HEK293 (cell line): ENCODE results near the gene BCL11A.

ENCODE experiments used
- ATF2 ChIP-seq: fragments of 450-650 bp; formaldehyde crosslinking; IDR thresholded peaks from 2 replicates; pipeline ENCODE4 v1.5.1; 2016; ENCODE audit warnings: missing biosample characterization, missing genetic modification characterization, low read depth
- BCL11A ChIP-seq: fragments of 450-650 bp; formaldehyde crosslinking; IDR thresholded peaks from 2 replicates; pipeline ENCODE4 v1.5.1; 2016; ENCODE audit warnings: low read depth, missing biosample characterization, missing genetic modification characterization
- CTCF ChIP-seq: fragments of 450-650 bp; formaldehyde crosslinking; IDR thresholded peaks from 2 replicates; pipeline ENCODE4 v1.5.1; 2016; ENCODE audit warnings: missing biosample characterization, missing genetic modification characterization
- GLIS2 ChIP-seq: fragments of 450-650 bp; formaldehyde crosslinking; IDR thresholded peaks from 2 replicates; pipeline ENCODE4 v1.5.1; 2016; ENCODE audit warnings: missing biosample characterization, missing genetic modification characterization
- HOXD13 ChIP-seq: sonication (generic); formaldehyde crosslinking; IDR thresholded peaks from 2 replicates; pipeline ENCODE4 v1.8.0; 2022; ENCODE audit warnings: missing genetic modification reagents, borderline replicate concordance
- KLF9 ChIP-seq: fragments of 450-650 bp; formaldehyde crosslinking; IDR thresholded peaks from 2 replicates; pipeline ENCODE4 v1.5.1; 2016; ENCODE audit warnings: missing biosample characterization, missing genetic modification characterization, low read depth
- MYNN ChIP-seq: fragments of 450-650 bp; formaldehyde crosslinking; IDR thresholded peaks from 2 replicates; pipeline ENCODE4 v1.5.1; 2016; ENCODE audit warnings: missing biosample characterization, missing genetic modification characterization, borderline replicate concordance
- OVOL3 ChIP-seq: fragments of 450-650 bp; formaldehyde crosslinking; IDR thresholded peaks from 2 replicates; pipeline ENCODE4 v1.5.1; 2016; ENCODE audit warnings: missing biosample characterization, missing genetic modification characterization
- REPIN1 ChIP-seq: fragments of 450-650 bp; formaldehyde crosslinking; IDR thresholded peaks from 2 replicates; pipeline ENCODE4 v1.5.1; 2017; ENCODE audit warnings: missing biosample characterization, missing genetic modification characterization, low read depth
- SP2 ChIP-seq: fragments of 450-650 bp; formaldehyde crosslinking; IDR thresholded peaks from 2 replicates; pipeline ENCODE4 v1.5.1; 2016; ENCODE audit warnings: missing biosample characterization, missing genetic modification characterization
- WT1 ChIP-seq: fragments of 450-650 bp; formaldehyde crosslinking; IDR thresholded peaks from 2 replicates; pipeline ENCODE4 v1.5.1; 2016; ENCODE audit warnings: missing biosample characterization, missing genetic modification characterization
- ZBTB20 ChIP-seq: fragments of 450-650 bp; formaldehyde crosslinking; IDR thresholded peaks from 2 replicates; pipeline ENCODE4 v1.5.1; 2016; ENCODE audit warnings: missing biosample characterization, missing genetic modification characterization
- ZBTB21 ChIP-seq: fragments of 450-650 bp; formaldehyde crosslinking; IDR thresholded peaks from 2 replicates; pipeline ENCODE4 v1.5.1; 2017; ENCODE audit warnings: missing biosample characterization, missing genetic modification characterization
- ZBTB8A ChIP-seq: fragments of 450-650 bp; formaldehyde crosslinking; IDR thresholded peaks from 2 replicates; pipeline ENCODE4 v1.5.1; 2016; ENCODE audit warnings: missing biosample characterization, missing genetic modification characterization
- ZEB2 ChIP-seq: fragments of 450-650 bp; formaldehyde crosslinking; IDR thresholded peaks from 2 replicates; pipeline ENCODE4 v1.5.1; 2016; ENCODE audit warnings: missing biosample characterization, missing genetic modification characterization
- ZFP41 ChIP-seq: fragments of 450-650 bp; formaldehyde crosslinking; IDR thresholded peaks from 2 replicates; pipeline ENCODE4 v1.5.1; 2016; ENCODE audit warnings: missing biosample characterization, missing genetic modification characterization, borderline replicate concordance
- ZIC2 ChIP-seq: fragments of 450-650 bp; formaldehyde crosslinking; IDR thresholded peaks from 2 replicates; pipeline ENCODE4 v1.5.1; 2016; ENCODE audit warnings: missing biosample characterization, missing genetic modification characterization
- ZNF114 ChIP-seq: fragments of 450-650 bp; formaldehyde crosslinking; IDR thresholded peaks from 2 replicates; pipeline ENCODE4 v1.5.0; 2017; ENCODE audit warnings: missing biosample characterization, missing genetic modification characterization
- ZNF157 ChIP-seq: fragments of 450-650 bp; formaldehyde crosslinking; IDR thresholded peaks from 2 replicates; pipeline ENCODE4 v1.5.1; 2016; ENCODE audit warnings: missing biosample characterization, missing genetic modification characterization
- ZNF174 ChIP-seq: fragments of 450-650 bp; formaldehyde crosslinking; IDR thresholded peaks from 2 replicates; pipeline ENCODE4 v1.5.0; 2017; ENCODE audit warnings: missing biosample characterization, mild to moderate bottlenecking, missing genetic modification characterization
- ZNF175 ChIP-seq: fragments of 450-650 bp; formaldehyde crosslinking; IDR thresholded peaks from 2 replicates; pipeline ENCODE4 v1.5.1; 2016; ENCODE audit warnings: missing biosample characterization, missing genetic modification characterization
- ZNF211 ChIP-seq: fragments of 450-650 bp; formaldehyde crosslinking; IDR thresholded peaks from 2 replicates; pipeline ENCODE4 v1.5.1; 2016; ENCODE audit warnings: low read depth, missing biosample characterization, missing genetic modification characterization
- ZNF302 ChIP-seq: fragments of 450-650 bp; formaldehyde crosslinking; IDR thresholded peaks from 2 replicates; pipeline ENCODE4 v1.5.1; 2016; ENCODE audit warnings: missing biosample characterization, missing genetic modification characterization, low read depth
- ZNF354C ChIP-seq: fragments of 450-650 bp; formaldehyde crosslinking; IDR thresholded peaks from 2 replicates; pipeline ENCODE4 v1.5.1; 2016; ENCODE audit warnings: missing biosample characterization, missing genetic modification characterization, low read depth, borderline replicate concordance
- ZNF398 ChIP-seq: fragments of 450-650 bp; formaldehyde crosslinking; IDR thresholded peaks from 2 replicates; pipeline ENCODE4 v1.5.1; 2017; ENCODE audit warnings: missing biosample characterization, missing genetic modification characterization
- ZNF423 ChIP-seq: fragments of 450-650 bp; formaldehyde crosslinking; IDR thresholded peaks from 2 replicates; pipeline ENCODE4 v1.5.1; 2016; ENCODE audit warnings: missing biosample characterization, missing genetic modification characterization
- ZNF449 ChIP-seq: fragments of 450-650 bp; formaldehyde crosslinking; IDR thresholded peaks from 2 replicates; pipeline ENCODE4 v1.5.1; 2017; ENCODE audit warnings: missing biosample characterization, mild to moderate bottlenecking, missing genetic modification characterization, moderate library complexity
- ZNF513 ChIP-seq: fragments of 450-650 bp; IDR thresholded peaks from 2 replicates; pipeline ENCODE4 v1.5.1; 2018; ENCODE audit warnings: missing biosample characterization, missing genetic modification characterization
- ZNF544 ChIP-seq: fragments of 450-650 bp; formaldehyde crosslinking; IDR thresholded peaks from 2 replicates; pipeline ENCODE4 v1.5.0; 2017; ENCODE audit warnings: missing biosample characterization, missing genetic modification characterization
- ZNF555 ChIP-seq: fragments of 450-650 bp; formaldehyde crosslinking; conservative IDR thresholded peaks from 2 replicates; pipeline ENCODE4 v1.5.1; 2017; ENCODE audit warnings: missing biosample characterization, mild to moderate bottlenecking, missing genetic modification characterization, inconsistent platforms
- ZNF560 ChIP-seq: fragments of 450-650 bp; formaldehyde crosslinking; IDR thresholded peaks from 2 replicates; pipeline ENCODE4 v1.5.1; 2017; ENCODE audit warnings: missing biosample characterization, missing genetic modification characterization, borderline replicate concordance
- ZNF624 ChIP-seq: fragments of 450-650 bp; formaldehyde crosslinking; IDR thresholded peaks from 2 replicates; pipeline ENCODE4 v1.5.1; 2017; ENCODE audit warnings: missing biosample characterization, missing genetic modification characterization
- ZNF626 ChIP-seq: fragments of 450-650 bp; sonication (Bioruptor Pico); formaldehyde crosslinking; IDR thresholded peaks from 2 replicates; pipeline ENCODE4 v1.5.1; 2018; ENCODE audit warnings: missing biosample characterization, missing genetic modification characterization, inconsistent platforms
- ZNF747 ChIP-seq: fragments of 450-650 bp; formaldehyde crosslinking; IDR thresholded peaks from 2 replicates; pipeline ENCODE4 v1.5.1; 2016; ENCODE audit warnings: missing biosample characterization, missing genetic modification characterization

The BCL11A gene

GRCh38 chr2:60555066-60555782 lies 1.8 kb upstream of the BCL11A start (continued):
- TF ChIP-seq CTCF (peak; percentile 72; the same call in 1 of the 2 replicates), ZNF624 (tag by site-specific recombination) (no peak), ZNF626 (tag by site-specific recombination) (no peak), ZNF174 (tag by site-specific recombination) (no peak), KLF9 (tag by site-specific recombination) (no peak), OVOL3 (tag by site-specific recombination) (no peak), ZNF157 (tag by site-specific recombination) (no peak), ZNF114 (tag by site-specific recombination) (no peak), ZBTB20 (peak; percentile 78), WT1 (tag by site-specific recombination) (peak; percentile 30), ZNF560 (no peak), ZNF211 (tag by site-specific recombination) (no peak), ZNF398 (tag by site-specific recombination) (peak; percentile 78), ZBTB21 (tag by site-specific recombination) (no peak), ZNF423 (peak; percentile 54), ZNF302 (no peak), ATF2 (no peak), ZNF747 (no peak), HOXD13 (CRISPR knock-in tag) (no peak), ZNF555 (tag by site-specific recombination) (no peak), ZNF544 (tag by site-specific recombination) (no peak), GLIS2 (tag by site-specific recombination) (no peak; the same call in 1 of the 2 replicates), ZNF449 (tag by site-specific recombination) (no peak; the same call in 1 of the 2 replicates), ZIC2 (0 out of 2 replicates have a peak, but pooled peaks have one; percentile 4), ZNF354C (tag by site-specific recombination) (no peak), ZNF175 (tag by site-specific recombination) (no peak), ZNF513 (tag by site-specific recombination) (no peak), BCL11A (tag by site-specific recombination) (no peak), REPIN1 (no peak), ZFP41 (tag by site-specific recombination) (no peak), SP2 (tag by site-specific recombination) (peak; percentile 43), MYNN (no peak), ZEB2 (tag by site-specific recombination) (peak; percentile 17), ZBTB8A (tag by site-specific recombination) (0 out of 2 replicates have a peak, but pooled peaks have one; percentile 23)
